IMR-90 (cell line): Measurements from ENCODE around the gene TTLL7. TPM values are rescaled to one million over a fixed set of nuclear protein-coding genes. Genes with fewer than 3 reads are reported as not detected.

Experiments
- ATAC-seq: fragments of 200-7000 bp; cut with Tn5 transposase; 2 replicates; pipeline ENCODE4 v1.9.1; 2020; ENCODE audit warnings: low read depth, mild to moderate bottlenecking, moderate library complexity
- BruUV-seq: library from RNA; stranded (reverse); fragments of 400-500 nt; replicated peaks from 2 replicates; lab custom pipeline; 2021; lab: Mats Ljungman, UMichigan
- CTCF ChIA-PET: fragments of 300-600 bp; formaldehyde crosslinking; extraction: SDS; loops from one replicate; lab custom pipeline; 2021; ENCODE audit warnings: antibody characterized with exemption; lab: Yijun Ruan, JAX
- POLR2A ChIA-PET: fragments of 300-600 bp; sonication (Branson Sonifier 250); formaldehyde crosslinking; loops from one replicate; lab custom pipeline; 2022; ENCODE audit warnings: antibody characterized with exemption; ENCODE audit not compliant: unreplicated experiment; lab: Charles Lee
- DNase-seq: peaks from one replicate; pipeline ENCODE4 v3.0.0; 2013
- H2AFZ ChIP-seq: replicated peaks from 2 replicates; pipeline ENCODE3; 2013; ENCODE audit warnings: low read length, mild to moderate bottlenecking; ENCODE audit not compliant: poor library complexity
- H2AK5ac ChIP-seq: 2 replicates; pipeline ENCODE4 v1.6.1; 2013; ENCODE audit warnings: low read depth, low read length, inconsistent platforms
- H2AK9ac ChIP-seq: replicated peaks from 2 replicates; pipeline ENCODE3; 2013; ENCODE audit warnings: mild to moderate bottlenecking, low read depth, low read length, moderate library complexity; ENCODE audit not compliant: poor library complexity
- H2BK120ac ChIP-seq: 2 replicates; pipeline ENCODE4 v1.6.1; 2013; ENCODE audit warnings: low read depth, low read length, inconsistent platforms
- H2BK15ac ChIP-seq: 3 replicates; pipeline ENCODE4 v1.6.1; 2013; ENCODE audit warnings: low read depth, low read length, inconsistent platforms
- H2BK20ac ChIP-seq: 2 replicates; pipeline ENCODE4 v1.6.1; 2013; ENCODE audit warnings: low read depth, mild to moderate bottlenecking, inconsistent platforms, low read length, moderate library complexity
- H2BK5ac ChIP-seq: 2 replicates; pipeline ENCODE4 v1.6.1; 2013; ENCODE audit warnings: mild to moderate bottlenecking, low read depth, low read length, inconsistent platforms; ENCODE audit not compliant: poor library complexity, severe bottlenecking
- H3K14ac ChIP-seq: replicated peaks from 2 replicates; pipeline ENCODE4 v1.6.1; 2013; ENCODE audit warnings: low read depth, low read length, inconsistent platforms
- H3K18ac ChIP-seq: 2 replicates; pipeline ENCODE4 v1.6.1; 2013; ENCODE audit warnings: low read depth, low read length, control low read depth
- H3K23ac ChIP-seq: 2 replicates; pipeline ENCODE4 v1.6.1; 2013; ENCODE audit warnings: low read depth, low read length, inconsistent platforms
- H3K27ac ChIP-seq: 2 replicates; pipeline ENCODE4 v1.5.1; 2013; ENCODE audit warnings: mild to moderate bottlenecking, control low read depth, low read length; ENCODE audit not compliant: insufficient read depth
- H3K27me3 ChIP-seq: 2 replicates; pipeline ENCODE4 v1.6.1; 2013; ENCODE audit warnings: low read length; ENCODE audit not compliant: control insufficient read depth, insufficient read depth
- H3K36me3 ChIP-seq: 2 replicates; pipeline ENCODE4 v1.6.1; 2013; ENCODE audit warnings: low read length, mixed read lengths; ENCODE audit not compliant: control insufficient read depth, insufficient read depth
- H3K4ac ChIP-seq: 2 replicates; pipeline ENCODE4 v1.6.1; 2013; ENCODE audit warnings: low read depth, low read length, inconsistent platforms
- H3K4me1 ChIP-seq: 2 replicates; pipeline ENCODE4 v1.6.1; 2013; ENCODE audit warnings: low read length, mixed read lengths; ENCODE audit not compliant: control insufficient read depth, insufficient read depth
- H3K4me2 ChIP-seq: 2 replicates; pipeline ENCODE4 v1.6.1; 2013; ENCODE audit warnings: low read depth, mild to moderate bottlenecking, control low read depth, low read length, moderate library complexity
- H3K4me3 ChIP-seq: 2 replicates; pipeline ENCODE4 v1.5.1; 2013; ENCODE audit warnings: low read depth, mild to moderate bottlenecking, control low read depth, low read length, moderate library complexity; ENCODE audit not compliant: insufficient read depth
- H3K56ac ChIP-seq: 2 replicates; pipeline ENCODE4 v1.6.1; 2013; ENCODE audit warnings: low read length, inconsistent platforms; ENCODE audit not compliant: insufficient read depth; ENCODE audit errors: extremely low read depth
- H3K79me1 ChIP-seq, 2 experiments: 2 replicates each; pipeline ENCODE4 v1.6.1; 2013; ENCODE audit warnings: low read length in 2 of 2, inconsistent platforms in 1 of 2, low read depth in 1 of 2
- H3K9ac ChIP-seq: 2 replicates; pipeline ENCODE4 v1.6.1; 2013; ENCODE audit warnings: low read depth, low read length, control low read depth
- H3K9me1 ChIP-seq: 2 replicates; pipeline ENCODE4 v1.6.1; 2013; ENCODE audit warnings: low read length, inconsistent platforms; ENCODE audit not compliant: insufficient read depth
- H3K9me3 ChIP-seq: 2 replicates; pipeline ENCODE4 v1.6.1; 2013; ENCODE audit warnings: low read length; ENCODE audit not compliant: control insufficient read depth, insufficient read depth
- H4K20me1 ChIP-seq: 2 replicates; pipeline ENCODE4 v1.6.1; 2013; ENCODE audit warnings: low read length, inconsistent platforms; ENCODE audit not compliant: insufficient read depth
- H4K5ac ChIP-seq: 2 replicates; pipeline ENCODE4 v1.6.1; 2013; ENCODE audit warnings: mild to moderate bottlenecking, low read depth, low read length, control low read depth
- H4K8ac ChIP-seq, 2 experiments: 2 replicates each; pipeline ENCODE4 v1.6.1; 2013; ENCODE audit warnings: low read depth in 2 of 2, low read length in 2 of 2, control low read depth in 1 of 2, inconsistent platforms in 1 of 2
- H4K91ac ChIP-seq: 2 replicates; pipeline ENCODE4 v1.6.1; 2013; ENCODE audit warnings: low read depth, low read length, inconsistent platforms; ENCODE audit not compliant: insufficient read depth
- BHLHE40 ChIP-seq: fragments of 150-350 bp; IDR thresholded peaks from 2 replicates; pipeline ENCODE4 v1.6.1; 2016; ENCODE audit warnings: mild to moderate bottlenecking, low read depth, low read length
- CEBPB ChIP-seq: IDR thresholded peaks from 2 replicates; pipeline ENCODE4 v1.6.1; 2012; ENCODE audit warnings: low read depth, low read length, improper control_type of control experiment
- CHD1 ChIP-seq: IDR thresholded peaks from 2 replicates; pipeline ENCODE4 v1.6.1; 2012; ENCODE audit warnings: low read depth, low read length, improper control_type of control experiment
- CTCF ChIP-seq: conservative IDR thresholded peaks from 2 replicates; pipeline ENCODE4 v1.5.1; 2012; ENCODE audit warnings: mild to moderate bottlenecking, low read depth, low read length, improper control_type of control experiment
- FOS ChIP-seq: fragments of 150-350 bp; IDR thresholded peaks from 2 replicates; pipeline ENCODE4 v1.6.1; 2016; ENCODE audit warnings: low read depth, low read length
- MAFK ChIP-seq: IDR thresholded peaks from 2 replicates; pipeline ENCODE4 v1.6.1; 2012; ENCODE audit warnings: low read depth, low read length, improper control_type of control experiment
- MAZ ChIP-seq: IDR thresholded peaks from 2 replicates; pipeline ENCODE4 v1.6.1; 2012; ENCODE audit warnings: low read depth, mild to moderate bottlenecking, low read length, improper control_type of control experiment, moderate library complexity, borderline replicate concordance
- MXI1 ChIP-seq: IDR thresholded peaks from 2 replicates; pipeline ENCODE4 v1.6.1; 2012; ENCODE audit warnings: low read depth, mild to moderate bottlenecking, low read length, moderate library complexity, borderline replicate concordance
- NFE2L2 ChIP-seq: fragments of 150-350 bp; IDR thresholded peaks from 2 replicates; pipeline ENCODE4 v1.6.1; 2016; ENCODE audit warnings: low read depth, mild to moderate bottlenecking, low read length
- POLR2A ChIP-seq: IDR thresholded peaks from 2 replicates; pipeline ENCODE4 v1.6.1; 2012; ENCODE audit warnings: mild to moderate bottlenecking, low read depth, low read length
- RAD21 ChIP-seq: IDR thresholded peaks from 2 replicates; pipeline ENCODE4 v1.6.1; 2012; ENCODE audit warnings: low read length, improper control_type of control experiment
- RCOR1 ChIP-seq: IDR thresholded peaks from 2 replicates; pipeline ENCODE4 v1.6.1; 2012; ENCODE audit warnings: mild to moderate bottlenecking, low read length, improper control_type of control experiment; ENCODE audit not compliant: insufficient replicate concordance
- RFX5 ChIP-seq: IDR thresholded peaks from 2 replicates; pipeline ENCODE4 v1.8.0; 2012; ENCODE audit warnings: low read depth, mild to moderate bottlenecking, low read length, moderate library complexity
- SMC3 ChIP-seq: fragments of 150-350 bp; IDR thresholded peaks from 2 replicates; pipeline ENCODE4 v1.6.1; 2016; ENCODE audit warnings: low read depth, mild to moderate bottlenecking, antibody characterized with exemption, low read length, moderate library complexity
- USF2 ChIP-seq: fragments of 150-350 bp; IDR thresholded peaks from 2 replicates; pipeline ENCODE4 v1.6.1; 2017; ENCODE audit warnings: mild to moderate bottlenecking, antibody characterized with exemption, low read length, low read depth
- WGBS, 2 experiments: methylation state at CpG; one replicate each; pipeline versions ENCODE4 v1.1.5 to v1.1.7; 2013; ENCODE audit warnings: missing lambda C conversion rate in 2 of 2; ENCODE audit not compliant: insufficient read length in 1 of 2; ENCODE audit errors: extremely low coverage in 2 of 2; 5-methylcytosine and 5-hydroxymethylcytosine counted together
- dilution Hi-C: fragments of 300-500 bp; cut with HindIII; formaldehyde crosslinking; loops from one replicate; pipeline ENCODE4 v1.14.3; 2018; ENCODE audit warnings: low sequenced_read_pairs; ENCODE audit not compliant: unreplicated experiment
- in situ Hi-C: fragments of 300-500 bp; cut with MboI; formaldehyde crosslinking; loops from 3 replicates; pipeline ENCODE4 v1.14.3; 2019; ENCODE audit warnings: low sequenced_read_pairs, inconsistent platforms, mixed read lengths
- intact Hi-C: fragments of 100-400 bp; cut with micrococcal nuclease; formaldehyde crosslinking; loops from 2 replicates; pipeline ENCODE4 v1.10.0; 2022
- polyA plus RNA-seq, 3 experiments: library from polyadenylated mRNA; depleted of rRNA; stranded (reverse); fragments of >200 nt; gene quantifications; 2 replicates each; pipeline ENCODE4 v1.2.3, GENCODE V29; 2012; ENCODE audit warnings: low replicate concordance in 1 of 3
- total RNA-seq: library from RNA; depleted of rRNA; stranded (reverse); fragments of >200 nt; gene quantifications from 2 replicates; pipeline ENCODE4 v1.2.3, GENCODE V29; 2012
- TF ChIP-seq, protein P1 (sequence below): fragments of 150-350 bp; IDR thresholded peaks from 2 replicates; pipeline ENCODE4 v1.6.1; 2016; ENCODE audit warnings: low read depth, mild to moderate bottlenecking, low read length, moderate library complexity, borderline replicate concordance

The TTLL7 gene
- total and polyA plus RNA-seq, 2 of the 4 experiments (the other 2 are of a cell fraction): 5.7 to 8.1 TPM

GRCh38 chr1:83998205-83998497, 781 bp downstream of the TTLL7 start:
- Histone ChIP-seq H2BK15ac (peak overlapping the region; percentile 49; the same call in 2 of the 3 replicates), H4K5ac (no peak overlapping the region), H2AK9ac (peak overlapping the region; percentile 85), H3K9me3 (no peaks in the 10 kb centered on the region), H4K20me1 (no peaks in the 10 kb centered on the region; the same call in 1 of the 2 replicates), H3K27ac (peak overlapping the region; percentile 16; the same call in 1 of the 2 replicates), H3K4ac (0 out of 2 replicates have a peak overlapping the region, but pooled peaks have one; percentile 9), H3K4me3 (peak overlapping the region; percentile 76), H3K23ac (peak overlapping the region; percentile 74; the same call in 1 of the 2 replicates), H2BK20ac (no peak overlapping the region), H3K4me1 (no peaks in the 10 kb centered on the region; the same call in 1 of the 2 replicates), H3K27me3 (no peaks in the 10 kb centered on the region), H3K9me1 (peaks cover 2% of the 10 kb centered on the region; the same call in 1 of the 2 replicates), H2AFZ (peak overlapping the region; percentile 99), H3K9ac (peak overlapping the region; percentile 97), H2BK120ac (no peak overlapping the region), H2AK5ac (peak overlapping the region; percentile 61), H3K14ac (peak overlapping the region; percentile 10), H3K36me3 (no peaks in the 10 kb centered on the region), H4K8ac (peak overlapping the region; percentile 45 to 84; a peak in 2 of 4 replicates), H3K79me1 (peaks cover 5 to 22% of the 10 kb centered on the region in 2 experiments; a peak in 3 of 4 replicates), H3K56ac (no peak overlapping the region; the same call in 1 of the 2 replicates), H2BK5ac (no peak overlapping the region), H3K4me2 (peak overlapping the region; percentile 93), H3K18ac (no peak overlapping the region), H4K91ac (no peak overlapping the region)
- POLR2A ChIA-PET: no interaction called here
- TF ChIP-seq, protein P1, sequence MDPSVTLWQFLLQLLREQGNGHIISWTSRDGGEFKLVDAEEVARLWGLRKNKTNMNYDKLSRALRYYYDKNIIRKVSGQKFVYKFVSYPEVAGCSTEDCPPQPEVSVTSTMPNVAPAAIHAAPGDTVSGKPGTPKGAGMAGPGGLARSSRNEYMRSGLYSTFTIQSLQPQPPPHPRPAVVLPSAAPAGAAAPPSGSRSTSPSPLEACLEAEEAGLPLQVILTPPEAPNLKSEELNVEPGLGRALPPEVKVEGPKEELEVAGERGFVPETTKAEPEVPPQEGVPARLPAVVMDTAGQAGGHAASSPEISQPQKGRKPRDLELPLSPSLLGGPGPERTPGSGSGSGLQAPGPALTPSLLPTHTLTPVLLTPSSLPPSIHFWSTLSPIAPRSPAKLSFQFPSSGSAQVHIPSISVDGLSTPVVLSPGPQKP: no peak
- TF ChIP-seq BHLHE40: no peak
- no peak for TF ChIP-seq RFX5
- TF ChIP-seq CEBPB: no peak
- TF ChIP-seq POLR2A: no peak
- no peak for TF ChIP-seq CHD1
- TF ChIP-seq NFE2L2: no peak
- no peak for TF ChIP-seq USF2
- TF ChIP-seq RAD21: no peak
- no peak for TF ChIP-seq MAZ
- TF ChIP-seq RCOR1: no peak
- no peak for TF ChIP-seq MXI1
- TF ChIP-seq CTCF: no peak
- no peak for TF ChIP-seq MAFK
- no peak for TF ChIP-seq SMC3
- no peak for TF ChIP-seq FOS
- CTCF ChIA-PET: no interaction called here
- in situ Hi-C loops: no loop called here
- no peak for ATAC-seq
- no CpG with 5 or more reads among the region's 4 CpGs for WGBS, 2 experiments
- dilution Hi-C loops: no loop called here
- intact Hi-C loops: loop anchor here (2.0 kb wide), 2 partner anchors 81 to 125 kb away; no protein-coding TSS in a partner anchor
- DNase-seq: no peak
- BruUV-seq: TSS peak; percentile 45
